Glutamatergic neuron (in vitro differentiated cells): ENCODE measurements around the gene FRS2. TPM values are rescaled to one million over a fixed set of nuclear protein-coding genes. Genes with fewer than 3 reads are reported as not detected.

Experiments used
- DNase-seq: peaks from one replicate; pipeline ENCODE4 v3.0.0; 2022
- H3K27ac Mint-ChIP-seq: one replicate; pipeline ENCODE4 v1.8.0; 2020; ENCODE audit warnings: mild to moderate bottlenecking, mixed read lengths, inconsistent platforms; ENCODE audit not compliant: unreplicated experiment
- H3K27me3 Mint-ChIP-seq: one replicate; pipeline ENCODE4 v1.8.0; 2020; ENCODE audit warnings: mild to moderate bottlenecking, moderate library complexity, mixed read lengths, inconsistent platforms; ENCODE audit not compliant: unreplicated experiment
- H3K36me3 Mint-ChIP-seq: one replicate; pipeline ENCODE4 v1.8.0; 2020; ENCODE audit warnings: mild to moderate bottlenecking, mixed read lengths, inconsistent platforms; ENCODE audit not compliant: unreplicated experiment
- H3K4me1 Mint-ChIP-seq: one replicate; pipeline ENCODE4 v1.8.0; 2020; ENCODE audit warnings: mild to moderate bottlenecking, low read depth, mixed read lengths, inconsistent platforms; ENCODE audit not compliant: unreplicated experiment
- H3K4me3 Mint-ChIP-seq: one replicate; pipeline ENCODE4 v1.8.0; 2020; ENCODE audit warnings: mild to moderate bottlenecking, mixed read lengths, inconsistent platforms; ENCODE audit not compliant: unreplicated experiment
- H3K9me3 Mint-ChIP-seq: one replicate; pipeline ENCODE4 v1.8.0; 2020; ENCODE audit warnings: mild to moderate bottlenecking, moderate library complexity, mixed read lengths, inconsistent platforms; ENCODE audit not compliant: unreplicated experiment
- total RNA-seq: library from RNA; stranded (reverse); fragmentation: NEBNext Ultra II Directional; extraction: Animal tissue kit (Norgen Biotek cat#: 25700); gene quantifications from one replicate; pipeline ENCODE4 v1.2.1, GENCODE V29; 2021; ENCODE audit not compliant: unreplicated experiment
- TF ChIP-seq, protein P1 (sequence below): fragments of 200-600 bp; sonication (generic); IDR thresholded peaks from one replicate; pipeline ENCODE4 v1.5.0; 2021; ENCODE audit not compliant: partially characterized antibody, unreplicated experiment

FRS2 gene
- total RNA-seq, 1 donor from 2014 or later: 26.7 TPM

DNA sequence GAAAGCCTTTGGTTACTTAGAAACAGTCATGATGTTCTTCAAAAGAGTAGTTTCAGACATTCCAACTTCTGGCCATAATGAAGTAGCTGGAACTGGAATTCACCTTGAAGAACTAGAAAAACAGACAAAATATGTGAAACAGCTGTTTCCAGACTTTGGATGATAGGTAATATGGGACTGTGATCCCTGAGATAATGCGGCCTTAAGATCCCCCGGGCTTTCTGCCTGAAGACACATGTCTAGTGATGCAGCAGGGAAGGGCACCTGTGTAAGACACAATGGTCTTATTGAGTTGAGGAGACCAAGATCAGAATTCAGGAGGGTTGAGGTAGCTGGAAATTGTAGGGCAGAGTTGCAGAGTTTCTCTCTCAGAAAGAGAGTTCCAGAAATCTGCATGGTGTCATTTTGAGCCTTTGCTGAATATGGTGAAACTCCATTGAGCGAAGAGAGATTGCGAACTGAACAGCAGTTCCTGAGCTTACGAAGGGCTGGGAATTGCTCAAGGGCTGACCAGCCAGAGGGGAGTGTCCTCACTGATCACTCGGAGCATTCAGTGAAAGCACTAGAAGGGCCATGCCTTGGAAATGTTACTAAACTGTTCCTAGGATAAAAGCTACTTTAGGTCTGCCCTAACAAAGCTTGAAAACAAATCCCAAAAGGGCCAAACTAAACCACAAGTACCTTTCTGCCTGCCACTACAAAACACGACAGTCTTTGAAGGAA is 41.7 kb upstream of the FRS2 start:
- no peaks in the 10 kb centered on the region for H3K27me3 Mint-ChIP-seq
- DNase-seq: no peak
- H3K36me3 Mint-ChIP-seq: no peaks in the 10 kb centered on the region
- no peak overlapping the region for H3K4me3 Mint-ChIP-seq
- H3K27ac Mint-ChIP-seq: no peak overlapping the region
- no peaks in the 10 kb centered on the region for H3K4me1 Mint-ChIP-seq
- TF ChIP-seq, protein P1, sequence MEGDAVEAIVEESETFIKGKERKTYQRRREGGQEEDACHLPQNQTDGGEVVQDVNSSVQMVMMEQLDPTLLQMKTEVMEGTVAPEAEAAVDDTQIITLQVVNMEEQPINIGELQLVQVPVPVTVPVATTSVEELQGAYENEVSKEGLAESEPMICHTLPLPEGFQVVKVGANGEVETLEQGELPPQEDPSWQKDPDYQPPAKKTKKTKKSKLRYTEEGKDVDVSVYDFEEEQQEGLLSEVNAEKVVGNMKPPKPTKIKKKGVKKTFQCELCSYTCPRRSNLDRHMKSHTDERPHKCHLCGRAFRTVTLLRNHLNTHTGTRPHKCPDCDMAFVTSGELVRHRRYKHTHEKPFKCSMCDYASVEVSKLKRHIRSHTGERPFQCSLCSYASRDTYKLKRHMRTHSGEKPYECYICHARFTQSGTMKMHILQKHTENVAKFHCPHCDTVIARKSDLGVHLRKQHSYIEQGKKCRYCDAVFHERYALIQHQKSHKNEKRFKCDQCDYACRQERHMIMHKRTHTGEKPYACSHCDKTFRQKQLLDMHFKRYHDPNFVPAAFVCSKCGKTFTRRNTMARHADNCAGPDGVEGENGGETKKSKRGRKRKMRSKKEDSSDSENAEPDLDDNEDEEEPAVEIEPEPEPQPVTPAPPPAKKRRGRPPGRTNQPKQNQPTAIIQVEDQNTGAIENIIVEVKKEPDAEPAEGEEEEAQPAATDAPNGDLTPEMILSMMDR: no peak
- peaks cover 1% of the 10 kb centered on the region for H3K9me3 Mint-ChIP-seq

GRCh38 chr12:69430942-69431590 is 39.1 kb upstream of the FRS2 start:
- no peaks in the 10 kb centered on the region for H3K36me3 Mint-ChIP-seq
- H3K27me3 Mint-ChIP-seq: no peaks in the 10 kb centered on the region
- no peak overlapping the region for H3K27ac Mint-ChIP-seq
- TF ChIP-seq, protein P1: no peak
- DNase-seq: no peak
- H3K9me3 Mint-ChIP-seq: peaks cover 1% of the 10 kb centered on the region
- H3K4me1 Mint-ChIP-seq: no peaks in the 10 kb centered on the region
- no peak overlapping the region for H3K4me3 Mint-ChIP-seq

DNA sequence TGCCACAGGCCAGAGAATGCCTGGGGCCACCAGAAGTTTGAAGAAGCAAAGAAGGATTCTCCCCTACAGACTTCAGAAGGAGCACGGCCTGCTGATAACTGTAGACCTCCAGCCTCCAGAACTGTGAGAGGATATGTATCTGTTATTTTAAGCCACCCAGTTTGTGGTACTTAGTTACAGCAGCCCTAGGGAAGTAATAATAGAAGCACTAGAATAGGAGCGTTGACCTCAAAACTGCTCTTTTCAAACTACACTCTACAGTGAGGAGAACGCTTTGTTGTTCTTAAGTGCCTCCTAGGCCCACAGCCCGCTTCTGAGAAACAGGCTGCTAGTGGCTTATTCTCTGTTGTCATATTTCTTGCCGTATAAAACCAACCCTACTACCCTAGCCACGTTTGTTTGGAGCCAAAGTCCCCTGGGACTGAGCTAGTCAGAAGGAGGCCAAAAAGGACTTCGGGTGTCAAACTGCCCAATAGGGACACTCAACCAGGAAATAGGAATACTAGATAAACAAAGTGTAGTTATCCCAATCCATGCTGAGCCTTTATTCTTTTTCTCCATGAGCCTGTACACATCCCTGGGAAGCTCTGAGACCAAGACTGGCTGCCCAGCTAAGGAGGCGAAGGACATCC is 38.5 kb upstream of the FRS2 start:
- no peak for DNase-seq
- H3K4me1 Mint-ChIP-seq: no peaks in the 10 kb centered on the region
- no peak overlapping the region for H3K27ac Mint-ChIP-seq
- H3K36me3 Mint-ChIP-seq: no peaks in the 10 kb centered on the region
- TF ChIP-seq, protein P1: no peak
- no peak overlapping the region for H3K4me3 Mint-ChIP-seq
- H3K27me3 Mint-ChIP-seq: no peaks in the 10 kb centered on the region
- peaks cover 1% of the 10 kb centered on the region for H3K9me3 Mint-ChIP-seq

DNA sequence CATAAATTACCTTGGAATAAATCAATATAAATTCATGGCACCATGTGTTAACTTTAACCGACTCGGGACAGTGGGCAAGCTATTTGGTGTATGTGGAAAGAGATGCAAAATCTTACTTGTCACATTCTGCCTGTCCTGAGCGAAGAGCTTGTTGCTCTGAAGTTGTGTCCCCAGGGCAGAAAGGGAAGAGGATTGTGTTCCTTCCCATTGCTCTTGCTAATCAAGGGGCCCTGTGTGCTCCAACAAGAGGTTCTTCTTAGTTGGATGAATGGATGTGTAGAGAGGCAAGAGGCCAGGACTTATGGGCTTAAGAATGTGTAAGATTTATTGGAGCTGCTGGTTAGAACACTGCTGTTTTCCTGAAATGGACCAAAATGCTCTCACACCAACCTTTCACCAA is 36.5 kb upstream of the FRS2 start:
- Mint-ChIP-seq H3K27me3 (no peaks in the 10 kb centered on the region), H3K9me3 (peaks cover 1% of the 10 kb centered on the region), H3K36me3 (no peaks in the 10 kb centered on the region), H3K27ac (no peak overlapping the region), H3K4me1 (no peaks in the 10 kb centered on the region), H3K4me3 (no peak overlapping the region)
- DNase-seq: no peak
- TF ChIP-seq, protein P1: no peak

- H3K27me3 Mint-ChIP-seq: no peaks in the 10 kb centered on the region
These were observed 34.5 kb upstream of the FRS2 start for GRCh38 chr12:69435644-69436043.

More at GRCh38 chr12:69435644-69436043, 34.5 kb upstream of the FRS2 start:
- Mint-ChIP-seq H3K4me1 (no peaks in the 10 kb centered on the region), H3K27ac (no peak overlapping the region), H3K4me3 (no peak overlapping the region), H3K36me3 (no peaks in the 10 kb centered on the region), H3K9me3 (no peaks in the 10 kb centered on the region)
- DNase-seq: no peak
- TF ChIP-seq, protein P1: no peak
